Common myeloid progenitor, CD34-positive (primary cell): ENCODE measurements around the gene GNL2.
A peak's percentile ranks its signal among the peaks of the same experiment; 100 is the strongest.

ENCODE experiments used
- CTCF ChIA-PET: fragments of 350-600 bp; sonication (Branson Sonifier 250); formaldehyde crosslinking; loops from one replicate; lab custom pipeline; 2021; ENCODE audit warnings: antibody characterized with exemption; lab: Charles Lee
- POLR2A ChIA-PET: fragments of 350-600 bp; sonication (Branson Sonifier 250); formaldehyde crosslinking; loops from one replicate; lab custom pipeline; 2021; ENCODE audit warnings: antibody characterized with exemption; lab: Charles Lee
- DNase-seq, 3 donors: peaks; one replicate each; pipeline versions ENCODE4 v3.0.0 to v3.0.0-alpha.2; 2013
- H3K27ac ChIP-seq, 2 experiments: 1 replicate in 1 of 2; 2 replicates in 1 of 2; pipeline ENCODE4 v1.7.0; 2013; ENCODE audit warnings: inconsistent platforms in 2 of 2, low read length in 2 of 2, mild to moderate bottlenecking in 2 of 2, low read depth in 1 of 2, moderate library complexity in 1 of 2; ENCODE audit not compliant: severe bottlenecking in 2 of 2, insufficient read depth in 1 of 2, poor library complexity in 1 of 2
- H3K27me3 ChIP-seq, 5 experiments: replicated peaks in 2 of 5; 1 replicate in 3 of 5; 2 replicates in 2 of 5; pipeline versions ENCODE4 v1.6.1 to v1.7.0; 2013; ENCODE audit warnings: low read length in 4 of 5, mild to moderate bottlenecking in 2 of 5, moderate library complexity in 2 of 5, inconsistent platforms in 1 of 5; ENCODE audit not compliant: insufficient read depth in 5 of 5, control insufficient read depth in 4 of 5
- H3K36me3 ChIP-seq, 4 experiments: 1 replicate in 2 of 4; 2 replicates in 2 of 4; pipeline versions ENCODE4 v1.6.1 to v1.7.0; 2013; ENCODE audit warnings: low read length in 3 of 4, control low read depth in 1 of 4, mild to moderate bottlenecking in 1 of 4; ENCODE audit not compliant: control insufficient read depth in 4 of 4, insufficient read depth in 4 of 4
- H3K4me1 ChIP-seq, 4 experiments: 1 replicate in 3 of 4; 2 replicates in 1 of 4; pipeline versions ENCODE4 v1.6.1 to v1.7.1; 2013; ENCODE audit warnings: low read length in 3 of 4, mild to moderate bottlenecking in 3 of 4, control low read depth in 1 of 4, inconsistent platforms in 1 of 4, moderate library complexity in 1 of 4; ENCODE audit not compliant: control insufficient read depth in 4 of 4, insufficient read depth in 4 of 4; ENCODE audit errors: control extremely low read depth in 1 of 4
- H3K4me3 ChIP-seq, 7 experiments: 1 replicate in 4 of 7; 2 replicates in 3 of 7; pipeline versions ENCODE4 v1.5.1 to v1.7.0; 2013; ENCODE audit warnings: mild to moderate bottlenecking in 7 of 7, low read length in 6 of 7, moderate library complexity in 6 of 7, inconsistent platforms in 2 of 7, low read depth in 2 of 7, control low read depth in 1 of 7; ENCODE audit not compliant: insufficient read depth in 4 of 7, control insufficient read depth in 1 of 7; ENCODE audit errors: extremely low read depth in 1 of 7
- H3K9me3 ChIP-seq, 5 experiments: 1 replicate in 4 of 5; 2 replicates in 1 of 5; pipeline versions ENCODE4 v1.6.1 to v1.7.1; 2013; ENCODE audit warnings: low read length in 4 of 5, mild to moderate bottlenecking in 2 of 5, inconsistent platforms in 1 of 5, low read depth in 1 of 5, moderate library complexity in 1 of 5; ENCODE audit not compliant: control insufficient read depth in 4 of 5, insufficient read depth in 2 of 5; ENCODE audit errors: control extremely low read depth in 1 of 5
- whole genome bisulfite sequencing: methylation state at CpG from one replicate; pipeline ENCODE4 v1.1.5; 2013; ENCODE audit not compliant: insufficient coverage; 5-methylcytosine and 5-hydroxymethylcytosine counted together

Gene GNL2

GRCh38 chr1:37622131-37622530 is 26.4 kb upstream of the GNL2 start:
- H3K27ac ChIP-seq = no peak overlapping the region
- no peaks in the 10 kb centered on the region for H3K4me1 ChIP-seq
- H3K4me3 ChIP-seq = no peak overlapping the region
- H3K27me3 ChIP-seq = peaks cover 4 to 79% (median 24%) of the 10 kb centered on the region in 5 experiments
- peak in 1 of 3 donors; percentile 17 for DNase-seq
- ChIA-PET POLR2A (no interaction called here), CTCF (interaction anchor here (0.6 kb wide), 1 partner anchor 75 kb away, joined by 4 read pairs; no protein-coding TSS in a partner anchor)
- peaks cover 0 to 2% (median 0%) of the 10 kb centered on the region in 5 experiments for H3K9me3 ChIP-seq
- H3K36me3 ChIP-seq = no peaks in the 10 kb centered on the region
- WGBS = 34% methylated on average over 6 of the region's 6 CpGs

- no peak overlapping the region for H3K4me3 ChIP-seq
- ChIA-PET CTCF (no interaction called here), POLR2A (no interaction called here)
- H3K9me3 ChIP-seq = peaks cover 0 to 2% (median 0%) of the 10 kb centered on the region in 5 experiments
- 70% methylated on average over 7 of the region's 10 CpGs for WGBS
- no peak overlapping the region for H3K27ac ChIP-seq
- H3K36me3 ChIP-seq = no peaks in the 10 kb centered on the region
- H3K27me3 ChIP-seq = peaks cover 4 to 79% (median 24%) of the 10 kb centered on the region in 5 experiments
- H3K4me1 ChIP-seq = no peaks in the 10 kb centered on the region
- no peak for DNase-seq
Measured at GRCh38 chr1:37621326-37621870, 25.7 kb upstream of the GNL2 start.

GRCh38 chr1:37620707-37621106 is 25.0 kb upstream of the GNL2 start:
- WGBS = 88% methylated on average over 3 of the region's 6 CpGs
- no peak for DNase-seq
- no peaks in the 10 kb centered on the region for H3K4me1 ChIP-seq

GRCh38 chr1:37616330-37616729 is 20.6 kb upstream of the GNL2 start:
- 86% methylated on average over 7 of the region's 14 CpGs for WGBS
- no peak for DNase-seq
- ChIA-PET POLR2A (no interaction called here), CTCF (interaction anchor here (1.2 to 1.8 kb wide), 2 partner anchors 13 to 39 kb away, joined by 3 to 10 read pairs; no protein-coding TSS in a partner anchor)
- Histone ChIP-seq H3K36me3 (no peaks in the 10 kb centered on the region), H3K27me3 (peaks cover 0 to 61% (median 21%) of the 10 kb centered on the region in 5 experiments), H3K27ac (no peak overlapping the region), H3K4me3 (no peak overlapping the region), H3K9me3 (no peaks in the 10 kb centered on the region), H3K4me1 (peaks cover 0 to 1% (median 0%) of the 10 kb centered on the region in 4 experiments)

More at GRCh38 chr1:37620707-37621106, 25.0 kb upstream of the GNL2 start:
- Histone ChIP-seq H3K4me3 (no peak overlapping the region), H3K36me3 (no peaks in the 10 kb centered on the region), H3K27me3 (peaks cover 4 to 79% (median 22%) of the 10 kb centered on the region in 5 experiments), H3K9me3 (peaks cover 0 to 2% (median 0%) of the 10 kb centered on the region in 5 experiments), H3K27ac (no peak overlapping the region)
- ChIA-PET POLR2A (no interaction called here), CTCF (no interaction called here)

GRCh38 chr1:37614105-37614504 is 18.4 kb upstream of the GNL2 start:
- WGBS = 94% methylated on average over 2 of the region's 5 CpGs

GRCh38 chr1:37612186-37612585 is 16.4 kb upstream of the GNL2 start:
- H3K4me3 ChIP-seq = no peak overlapping the region
- H3K27me3 ChIP-seq = peaks cover 0 to 35% (median 19%) of the 10 kb centered on the region in 5 experiments
- ChIA-PET POLR2A (no interaction called here), CTCF (interaction anchor here (1.5 kb wide), 1 partner anchor 9 kb away, joined by 5 read pairs; no protein-coding TSS in a partner anchor)
- H3K4me1 ChIP-seq = peaks cover 0 to 1% (median 0%) of the 10 kb centered on the region in 4 experiments
- no peaks in the 10 kb centered on the region for H3K36me3 ChIP-seq
- H3K27ac ChIP-seq = no peak overlapping the region
- H3K9me3 ChIP-seq = no peaks in the 10 kb centered on the region
- WGBS = 88% methylated on average over 3 of the region's 4 CpGs
- no peak for DNase-seq

More at GRCh38 chr1:37614105-37614504, 18.4 kb upstream of the GNL2 start:
- Histone ChIP-seq H3K27ac (no peak overlapping the region), H3K27me3 (peaks cover 0 to 51% (median 20%) of the 10 kb centered on the region in 5 experiments), H3K4me1 (peaks cover 0 to 1% (median 0%) of the 10 kb centered on the region in 4 experiments), H3K4me3 (no peak overlapping the region), H3K9me3 (no peaks in the 10 kb centered on the region), H3K36me3 (no peaks in the 10 kb centered on the region)
- no peak for DNase-seq
- ChIA-PET CTCF (interaction anchor here (1.2 kb wide), 1 partner anchor 67 kb away, joined by 3 read pairs; no protein-coding TSS in a partner anchor), POLR2A (no interaction called here)

GRCh38 chr1:37609994-37610393 is 14.3 kb upstream of the GNL2 start:
- Histone ChIP-seq H3K9me3 (no peaks in the 10 kb centered on the region), H3K4me3 (no peak overlapping the region), H3K4me1 (peaks cover 0 to 3% (median 0%) of the 10 kb centered on the region in 4 experiments), H3K36me3 (no peaks in the 10 kb centered on the region), H3K27ac (no peak overlapping the region), H3K27me3 (peaks cover 0 to 15% (median 8%) of the 10 kb centered on the region in 5 experiments)
- POLR2A ChIA-PET = no interaction called here
- WGBS = 100% methylated on average over 1 of the region's 2 CpGs
- CTCF ChIA-PET = interaction anchor here (12.9 kb wide), 1 partner anchor 68 kb away, joined by 187 read pairs; no protein-coding TSS in a partner anchor
- DNase-seq = no peak
